Activated CD4-positive, CD25-positive, alpha-beta regulatory T cell treated with anti-CD3 and anti-CD28 coated beads, Interleukin-2, amount 50 U/mL, for 72 hours (primary cell): ENCODE results near the gene ITM2C.

Source experiments
- DNase-seq: peaks from one replicate; pipeline ENCODE4 v3.0.0; 2021

Gene ITM2C

GRCh38 chr2:230864605-230865306 is at the start of gene ITM2C:
Gene ITM2C, plus strand, starts transcription at chr2:230864942. Its CDS starts 84 bp downstream, at chr2:230865026.
- peak; percentile 70 for DNase-seq

- no peak for DNase-seq
Measured at GRCh38 chr2:230815088-230815487, 49.7 kb upstream of the ITM2C start.

- no peak for DNase-seq
Measured at GRCh38 chr2:230816735-230817134, 48.0 kb upstream of the ITM2C start.

GRCh38 chr2:230819433-230819832 is 45.3 kb upstream of the ITM2C start:
- no peak for DNase-seq

GRCh38 chr2:230821261-230821990 is 43.3 kb upstream of the ITM2C start:
- no peak for DNase-seq

GRCh38 chr2:230821991-230822520 is 42.7 kb upstream of the ITM2C start:
- no peak for DNase-seq

- no peak for DNase-seq
Measured at GRCh38 chr2:230823264-230823964, 41.3 kb upstream of the ITM2C start.

- DNase-seq, result peak; percentile 40
Measured at GRCh38 chr2:230824406-230824978, 40.2 kb upstream of the ITM2C start.

- DNase-seq, result no peak
Measured at GRCh38 chr2:230825354-230825753, 39.4 kb upstream of the ITM2C start.

GRCh38 chr2:230827774-230828271 is 36.9 kb upstream of the ITM2C start:
- no peak for DNase-seq

GRCh38 chr2:230828272-230828961 is 36.3 kb upstream of the ITM2C start:
- no peak for DNase-seq

- DNase-seq, result no peak
Measured at GRCh38 chr2:230829293-230829692, 35.4 kb upstream of the ITM2C start.

GRCh38 chr2:230829959-230830358 is 34.8 kb upstream of the ITM2C start:
- no peak for DNase-seq

GRCh38 chr2:230830428-230830827 is 34.3 kb upstream of the ITM2C start:
- DNase-seq, result no peak

GRCh38 chr2:230840301-230840700 is 24.4 kb upstream of the ITM2C start:
- no peak for DNase-seq

- DNase-seq, result no peak
Measured at GRCh38 chr2:230842473-230842872, 22.3 kb upstream of the ITM2C start.

GRCh38 chr2:230843132-230843531 is 21.6 kb upstream of the ITM2C start:
- DNase-seq, result no peak

- no peak for DNase-seq
Measured at GRCh38 chr2:230846360-230846759, 18.4 kb upstream of the ITM2C start.

- peak; percentile 93 for DNase-seq
Measured at GRCh38 chr2:230847883-230848388, 16.8 kb upstream of the ITM2C start.

GRCh38 chr2:230849633-230850357 is 14.9 kb upstream of the ITM2C start:
- peak; percentile 85 for DNase-seq

- DNase-seq, result no peak
Measured at GRCh38 chr2:230850358-230850658, 14.4 kb upstream of the ITM2C start.

- no peak for DNase-seq
Measured at GRCh38 chr2:230852113-230852512, 12.6 kb upstream of the ITM2C start.
